Measurements from ENCODE around the gene PKNOX2. TPM values are rescaled to one million over a fixed set of nuclear protein-coding genes. Genes with fewer than 3 reads are reported as not detected.

The PKNOX2 gene
- total and polyA plus RNA-seq, 2 of the 8 experiments (the other 6 are each of a cell fraction or from before 2014, with no cell fraction given), result 2.0 TPM

DNA sequence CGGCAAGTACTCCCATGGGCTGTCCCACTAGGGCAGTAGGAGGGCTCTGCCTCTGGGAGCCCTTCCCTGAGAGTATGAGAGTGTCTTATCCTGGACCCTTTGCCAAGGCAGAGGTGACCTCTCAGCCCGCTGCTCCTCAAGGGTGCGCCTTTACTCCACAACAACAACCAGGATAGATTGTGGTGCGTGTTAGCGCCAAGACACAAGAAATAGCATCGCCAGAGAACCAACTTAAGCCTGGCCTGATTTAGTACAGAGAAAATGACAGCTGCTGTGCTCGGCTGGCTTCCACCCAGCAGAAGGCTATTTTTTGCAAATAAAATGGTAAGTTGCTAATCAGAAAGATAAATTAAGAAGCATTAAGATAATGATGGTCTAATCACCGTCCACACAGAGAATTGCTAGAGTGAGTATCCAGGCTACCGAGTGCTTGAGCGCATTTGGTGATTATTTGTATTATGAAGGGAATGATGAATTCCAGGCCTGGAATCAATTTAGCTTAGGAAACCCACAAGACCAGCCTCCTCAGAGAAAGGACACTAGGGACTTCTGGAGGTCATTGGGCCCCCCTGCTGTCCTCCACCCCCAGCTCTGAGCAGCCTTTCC lies 119.8 kb downstream of the PKNOX2 start:
- TF ChIP-seq SIN3A (conservative IDR thresholded peaks at IDR 0.05 in 1 of 2, IDR thresholded peaks at IDR 0.05 in 1 of 2; ENCODE audit: low read depth in 1 of 2, low read length in 2 of 2) (no peak), RAD21 (IDR thresholded peaks at IDR 0.05 in 1 of 2, conservative IDR thresholded peaks at IDR 0.05 in 1 of 2; ENCODE audit: low read depth in 2 of 2, low read length in 2 of 2) (0 out of 4 replicates have a peak, but pooled peaks of 1 of the 2 experiments have one; percentile 6)

More for the DNA sequence above, 119.8 kb downstream of the PKNOX2 start:
- H2BK15ac ChIP-seq (ENCODE audit: low read length), result no peak overlapping the region
- H4K8ac ChIP-seq (ENCODE audit: extremely low read depth, insufficient read depth, low read length), result no peak overlapping the region
- FAIRE-seq (no peak), DNase-seq (ENCODE audit: low read depth in 1 of 2, low spot score in 2 of 2) (no peak)
- H3K4ac ChIP-seq (replicated peaks; ENCODE audit: insufficient read length, low read depth, low read length), result no peak overlapping the region
- no peak overlapping the region for H3K4me3 ChIP-seq (ENCODE audit: extremely low read depth in 1 of 4, insufficient read depth in 2 of 4, low read depth in 3 of 4, low read length in 4 of 4)
- H2BK120ac ChIP-seq (replicated peaks; ENCODE audit: low read depth, low read length), result no peak overlapping the region
- H2BK20ac ChIP-seq (ENCODE audit: low read length), result no peak overlapping the region
- H4K91ac ChIP-seq (replicated peaks; ENCODE audit: insufficient read length, low read length), result no peak overlapping the region
- H3K9me3 ChIP-seq (ENCODE audit: insufficient read depth in 2 of 2, low read depth in 1 of 2, low read length in 1 of 2), result no peaks in the 10 kb centered on the region
- WGBS, 2 experiments (ENCODE audit: extremely low coverage in 1 of 2, insufficient coverage in 1 of 2, insufficient read length in 1 of 2, insufficient replicate concordance in 2 of 2, low coverage in 1 of 2, low lambda C conversion rate in 2 of 2, missing lambda C conversion rate in 1 of 2), result 92% methylated on average over 10 of the region's 10 CpGs; no CpG with 5 or more reads in 1 of the 2 experiments
- H4K5ac ChIP-seq (ENCODE audit: insufficient read length, low read depth, low read length), result no peak overlapping the region
- no peaks in the 10 kb centered on the region for H3K79me1 ChIP-seq (ENCODE audit: low read depth, low read length)
- peak overlapping the region; percentile 3; the same call in 1 of the 2 replicates for H3K18ac ChIP-seq (ENCODE audit: extremely low read depth, low read length)
- no peaks in the 10 kb centered on the region for H3K36me3 ChIP-seq (ENCODE audit: control insufficient read depth in 2 of 4, insufficient read depth in 4 of 4, low read length in 3 of 4)
- H3K23me2 ChIP-seq (ENCODE audit: low read depth, low read length), result no peaks in the 10 kb centered on the region
- no peak overlapping the region for H3K14ac ChIP-seq (ENCODE audit: insufficient read length)
- H3K4me2 ChIP-seq (ENCODE audit: insufficient read depth in 1 of 2, low read depth in 2 of 2, low read length in 2 of 2), result no peak overlapping the region
- H3K56ac ChIP-seq (replicated peaks; ENCODE audit: insufficient read length, low read depth, low read length), result no peak overlapping the region
- ChIA-PET POLR2A (ENCODE audit: partially characterized antibody) (interaction anchor here (0.6 to 1.0 kb wide), 2 partner anchors 20 to 26 kb away, joined by 3 read pairs; no protein-coding TSS in a partner anchor), CTCF (ENCODE audit: partially characterized antibody) (interaction anchor here (1.1 to 11.3 kb wide), 8 partner anchors 14 to 87 kb away, joined by 3 to 81 read pairs (median 8); no protein-coding TSS in a partner anchor)
- H3K27me3 ChIP-seq (replicated peaks in 1 of 4; ENCODE audit: control insufficient read depth in 3 of 4, extremely low read depth in 1 of 4, insufficient read depth in 3 of 4, low read length in 3 of 4), result no peaks in the 10 kb centered on the region; a peak in 1 of 7 replicates
- no peak overlapping the region for H2AFZ ChIP-seq (ENCODE audit: low read length)
- no peak overlapping the region for H3K9ac ChIP-seq (replicated peaks in 1 of 4; ENCODE audit: extremely low read depth in 1 of 4, low read depth in 3 of 4, low read length in 3 of 4)
- no peak overlapping the region for H2BK5ac ChIP-seq (ENCODE audit: low read depth, low read length)
- H3K23ac ChIP-seq (ENCODE audit: insufficient read length), result no peak overlapping the region
- H2BK12ac ChIP-seq (ENCODE audit: low read depth, low read length), result no peak overlapping the region
- H3K79me2 ChIP-seq (ENCODE audit: control insufficient read depth in 1 of 2, insufficient read depth in 2 of 2, low read length in 2 of 2), result no peaks in the 10 kb centered on the region
- no peak overlapping the region for H3K27ac ChIP-seq (ENCODE audit: low read depth, low read length)
- no peaks in the 10 kb centered on the region for H4K20me1 ChIP-seq (replicated peaks in 1 of 2; ENCODE audit: control insufficient read depth in 1 of 2, insufficient read depth in 2 of 2, low read length in 2 of 2)
- H2AK5ac ChIP-seq (ENCODE audit: low read depth, low read length), result no peak overlapping the region; the same call in 1 of the 2 replicates
- H3K4me1 ChIP-seq (replicated peaks in 1 of 4; ENCODE audit: control insufficient read depth in 3 of 4, insufficient read depth in 4 of 4, low read length in 3 of 4), result peaks cover 0 to 11% (median 6%) of the 10 kb centered on the region in 4 experiments; a peak in 3 of 7 replicates

Data from H1 (cell line).